HEK293 (cell line): Measurements from ENCODE around the gene FILIP1.

ENCODE experiments used
- CTCF ChIP-seq: fragments of 450-650 bp; formaldehyde crosslinking; IDR thresholded peaks from 2 replicates; pipeline ENCODE4 v1.5.1; 2016; ENCODE audit warnings: missing biosample characterization, missing genetic modification characterization
- GLI4 ChIP-seq: fragments of 450-650 bp; formaldehyde crosslinking; IDR thresholded peaks from 2 replicates; pipeline ENCODE4 v1.5.1; 2016; ENCODE audit warnings: missing biosample characterization, missing genetic modification characterization
- IKZF3 ChIP-seq: fragments of 450-650 bp; IDR thresholded peaks from 2 replicates; pipeline ENCODE4 v1.5.0; 2018; ENCODE audit warnings: missing biosample characterization, mild to moderate bottlenecking, missing genetic modification characterization, moderate library complexity
- SP3 ChIP-seq: fragments of 450-650 bp; formaldehyde crosslinking; IDR thresholded peaks from 2 replicates; pipeline ENCODE4 v1.5.1; 2016; ENCODE audit warnings: missing biosample characterization, missing genetic modification characterization
- ZBTB49 ChIP-seq: fragments of 450-650 bp; formaldehyde crosslinking; IDR thresholded peaks from 2 replicates; pipeline ENCODE4 v1.5.1; 2016; ENCODE audit warnings: missing biosample characterization, missing genetic modification characterization, low read depth
- ZNF274 ChIP-seq, 2 experiments: fragments of 200-500 bp in 1 of 2; fragments of 450-650 bp in 1 of 2; sonication (Bioruptor generic) in 1 of 2; formaldehyde crosslinking in 1 of 2; IDR thresholded peaks; 2 replicates each; pipeline versions ENCODE4 v1.5.1 to v1.6.1; 2014 to 2016; ENCODE audit warnings: borderline replicate concordance in 1 of 2, inconsistent platforms in 1 of 2, low read length in 1 of 2, missing biosample characterization in 1 of 2, missing genetic modification characterization in 1 of 2
- ZNF292 ChIP-seq: fragments of 450-650 bp; formaldehyde crosslinking; IDR thresholded peaks from 2 replicates; pipeline ENCODE4 v1.5.1; 2016; ENCODE audit warnings: low read depth, missing biosample characterization, missing genetic modification characterization, borderline replicate concordance
- ZNF391 ChIP-seq: fragments of 450-650 bp; formaldehyde crosslinking; IDR thresholded peaks from 2 replicates; pipeline ENCODE4 v1.5.1; 2016; ENCODE audit warnings: low read depth, missing biosample characterization, missing genetic modification characterization, borderline replicate concordance
- TF ChIP-seq, protein P1 (sequence below): fragments of 450-650 bp; formaldehyde crosslinking; IDR thresholded peaks from 2 replicates; pipeline ENCODE4 v1.5.1; 2016; ENCODE audit warnings: missing biosample characterization, missing genetic modification characterization

- no peak for TF ChIP-seq ZNF292 (tag by site-specific recombination)
- TF ChIP-seq CTCF (tag by site-specific recombination): no peak
- TF ChIP-seq, protein P1, sequence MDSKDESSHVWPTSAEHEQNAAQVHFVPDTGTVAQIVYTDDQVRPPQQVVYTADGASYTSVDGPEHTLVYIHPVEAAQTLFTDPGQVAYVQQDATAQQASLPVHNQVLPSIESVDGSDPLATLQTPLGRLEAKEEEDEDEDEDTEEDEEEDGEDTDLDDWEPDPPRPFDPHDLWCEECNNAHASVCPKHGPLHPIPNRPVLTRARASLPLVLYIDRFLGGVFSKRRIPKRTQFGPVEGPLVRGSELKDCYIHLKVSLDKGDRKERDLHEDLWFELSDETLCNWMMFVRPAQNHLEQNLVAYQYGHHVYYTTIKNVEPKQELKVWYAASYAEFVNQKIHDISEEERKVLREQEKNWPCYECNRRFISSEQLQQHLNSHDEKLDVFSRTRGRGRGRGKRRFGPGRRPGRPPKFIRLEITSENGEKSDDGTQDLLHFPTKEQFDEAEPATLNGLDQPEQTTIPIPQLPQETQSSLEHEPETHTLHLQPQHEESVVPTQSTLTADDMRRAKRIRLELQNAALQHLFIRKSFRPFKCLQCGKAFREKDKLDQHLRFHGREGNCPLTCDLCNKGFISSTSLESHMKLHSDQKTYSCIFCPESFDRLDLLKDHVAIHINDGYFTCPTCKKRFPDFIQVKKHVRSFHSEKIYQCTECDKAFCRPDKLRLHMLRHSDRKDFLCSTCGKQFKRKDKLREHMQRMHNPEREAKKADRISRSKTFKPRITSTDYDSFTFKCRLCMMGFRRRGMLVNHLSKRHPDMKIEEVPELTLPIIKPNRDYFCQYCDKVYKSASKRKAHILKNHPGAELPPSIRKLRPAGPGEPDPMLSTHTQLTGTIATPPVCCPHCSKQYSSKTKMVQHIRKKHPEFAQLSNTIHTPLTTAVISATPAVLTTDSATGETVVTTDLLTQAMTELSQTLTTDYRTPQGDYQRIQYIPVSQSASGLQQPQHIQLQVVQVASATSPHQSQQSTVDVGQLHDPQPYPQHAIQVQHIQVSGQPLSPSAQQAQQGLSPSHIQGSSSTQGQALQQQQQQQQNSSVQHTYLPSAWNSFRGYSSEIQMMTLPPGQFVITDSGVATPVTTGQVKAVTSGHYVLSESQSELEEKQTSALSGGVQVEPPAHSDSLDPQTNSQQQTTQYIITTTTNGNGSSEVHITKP (tag by site-specific recombination): no peak
- TF ChIP-seq ZNF391 (tag by site-specific recombination): no peak
- TF ChIP-seq ZBTB49 (tag by site-specific recombination): no peak
- TF ChIP-seq IKZF3 (tag by site-specific recombination): no peak
- no peak for TF ChIP-seq GLI4 (tag by site-specific recombination)
- no peak for TF ChIP-seq SP3 (tag by site-specific recombination)
- TF ChIP-seq ZNF274 (IDR thresholded peaks at IDR 0.05; ENCODE audit: low read length): no peak
- TF ChIP-seq ZNF274 (tag by site-specific recombination; IDR thresholded peaks at IDR 0.05; ENCODE audit: borderline replicate concordance): no peak
Measured at GRCh38 chr6:75331151-75331550, 162.4 kb downstream of the FILIP1 start.
